ENCODE results near the gene TMCC2.

GRCh38 chr1:205191622-205192021 lies 36.1 kb upstream of the TMCC2 start:
- no peak for TF ChIP-seq ESRRG (CRISPR knock-in tag; IDR thresholded peaks at IDR 0.05)
- TF ChIP-seq CSDC2 (CRISPR knock-in tag; IDR thresholded peaks at IDR 0.05), result no peak
- TF ChIP-seq PATZ1 (CRISPR knock-in tag; IDR thresholded peaks at IDR 0.05; ENCODE audit: borderline replicate concordance), result no peak
- no peak for TF ChIP-seq ZC3H10 (CRISPR knock-in tag; IDR thresholded peaks at IDR 0.05)
- TF ChIP-seq ZFP30 (CRISPR knock-in tag; IDR thresholded peaks at IDR 0.05), result no peak
- TF ChIP-seq PPARA (CRISPR knock-in tag; IDR thresholded peaks at IDR 0.05; ENCODE audit: borderline replicate concordance), result no peak
